ENCODE results near the gene STRN4.

Gene STRN4

DNA sequence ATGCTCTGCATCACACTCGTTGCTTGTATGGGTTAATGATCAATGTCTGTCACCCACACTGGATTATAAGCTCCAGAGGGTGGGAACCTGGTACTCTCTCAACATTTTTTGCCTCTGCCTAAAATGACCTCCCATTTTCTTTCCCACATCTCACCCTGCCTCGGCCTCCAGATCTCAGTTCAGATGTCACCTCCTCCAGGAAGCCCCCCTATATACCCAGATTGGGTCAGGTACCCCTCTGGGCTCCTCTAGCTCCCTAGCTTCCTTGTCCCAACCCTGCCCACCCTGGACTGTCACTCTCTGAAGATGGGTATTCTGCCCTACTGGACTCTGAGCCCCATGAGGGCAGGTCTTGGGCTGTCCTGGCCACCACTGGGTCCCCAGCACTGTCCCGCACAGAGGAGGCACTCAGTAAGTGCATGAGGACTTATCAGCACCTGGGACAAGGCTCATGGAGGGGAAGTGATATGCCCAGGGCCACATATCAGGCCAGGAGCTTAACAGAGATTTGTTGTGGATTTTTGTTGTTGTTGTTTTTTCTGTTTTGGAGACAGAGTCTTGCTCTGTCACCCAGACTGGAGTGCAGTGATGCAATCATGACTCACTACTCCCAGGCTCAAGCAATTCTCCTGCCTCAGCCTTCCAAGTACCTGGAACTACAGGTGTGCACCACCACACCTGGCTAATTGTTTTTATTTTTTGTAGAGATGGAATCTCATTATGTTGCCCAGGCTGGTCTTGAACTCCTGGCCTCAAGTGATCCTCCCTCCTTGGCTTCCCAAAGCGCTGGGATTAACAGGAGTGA, 53.1 kb downstream of the STRN4 start:
- TF ChIP-seq ZNF274 (IDR thresholded peaks at IDR 0.05; ENCODE audit: low read depth, low read length) (no peak), SUZ12 (IDR thresholded peaks at IDR 0.05; ENCODE audit: extremely low read depth, insufficient read depth, insufficient read length) (no peak), YY1 (IDR thresholded peaks at IDR 0.05; ENCODE audit: insufficient read depth, insufficient read length) (no peak)
- Histone ChIP-seq H3K9me3 (ENCODE audit: insufficient read depth, low read length) (no peaks in the 10 kb centered on the region), H3K9ac (ENCODE audit: insufficient read length, low read depth) (no peak overlapping the region), H3K4me1 (ENCODE audit: insufficient read depth, insufficient read length) (no peaks in the 10 kb centered on the region), H3K36me3 (ENCODE audit: insufficient read depth, insufficient read length, low read length) (peaks cover 72% of the 10 kb centered on the region), H3K27me3 (ENCODE audit: insufficient read depth, insufficient read length) (no peaks in the 10 kb centered on the region), H3K4me3 (ENCODE audit: insufficient read length, low read depth) (no peak overlapping the region)
- no peak for DNase-seq (ENCODE audit: low read depth, low spot score)

GRCh38 chr19:46691948-46692347, 54.3 kb downstream of the STRN4 start:
- DNase-seq (ENCODE audit: low read depth, low spot score): no peak
- no peak for TF ChIP-seq YY1 (IDR thresholded peaks at IDR 0.05; ENCODE audit: insufficient read depth, insufficient read length)
- TF ChIP-seq ZNF274 (IDR thresholded peaks at IDR 0.05; ENCODE audit: low read depth, low read length): no peak
- no peak for TF ChIP-seq SUZ12 (IDR thresholded peaks at IDR 0.05; ENCODE audit: extremely low read depth, insufficient read depth, insufficient read length)
- Histone ChIP-seq H3K27me3 (ENCODE audit: insufficient read depth, insufficient read length) (no peaks in the 10 kb centered on the region), H3K4me1 (ENCODE audit: insufficient read depth, insufficient read length) (no peaks in the 10 kb centered on the region), H3K4me3 (ENCODE audit: insufficient read length, low read depth) (no peak overlapping the region), H3K9ac (ENCODE audit: insufficient read length, low read depth) (no peak overlapping the region), H3K9me3 (ENCODE audit: insufficient read depth, low read length) (no peaks in the 10 kb centered on the region), H3K36me3 (ENCODE audit: insufficient read depth, insufficient read length, low read length) (peaks cover 82% of the 10 kb centered on the region)

- Histone ChIP-seq H3K36me3 (ENCODE audit: insufficient read depth, insufficient read length, low read length) (peaks cover 79% of the 10 kb centered on the region), H3K9ac (ENCODE audit: insufficient read length, low read depth) (no peak overlapping the region), H3K4me3 (ENCODE audit: insufficient read length, low read depth) (no peak overlapping the region), H3K4me1 (ENCODE audit: insufficient read depth, insufficient read length) (no peaks in the 10 kb centered on the region), H3K9me3 (ENCODE audit: insufficient read depth, low read length) (no peaks in the 10 kb centered on the region), H3K27me3 (ENCODE audit: insufficient read depth, insufficient read length) (no peaks in the 10 kb centered on the region)
- TF ChIP-seq ZNF274 (IDR thresholded peaks at IDR 0.05; ENCODE audit: low read depth, low read length): no peak
- no peak for TF ChIP-seq SUZ12 (IDR thresholded peaks at IDR 0.05; ENCODE audit: extremely low read depth, insufficient read depth, insufficient read length)
- TF ChIP-seq YY1 (IDR thresholded peaks at IDR 0.05; ENCODE audit: insufficient read depth, insufficient read length): no peak
- DNase-seq (ENCODE audit: low read depth, low spot score): no peak
Observed at GRCh38 chr19:46691104-46691503, 55.1 kb downstream of the STRN4 start.

DNA sequence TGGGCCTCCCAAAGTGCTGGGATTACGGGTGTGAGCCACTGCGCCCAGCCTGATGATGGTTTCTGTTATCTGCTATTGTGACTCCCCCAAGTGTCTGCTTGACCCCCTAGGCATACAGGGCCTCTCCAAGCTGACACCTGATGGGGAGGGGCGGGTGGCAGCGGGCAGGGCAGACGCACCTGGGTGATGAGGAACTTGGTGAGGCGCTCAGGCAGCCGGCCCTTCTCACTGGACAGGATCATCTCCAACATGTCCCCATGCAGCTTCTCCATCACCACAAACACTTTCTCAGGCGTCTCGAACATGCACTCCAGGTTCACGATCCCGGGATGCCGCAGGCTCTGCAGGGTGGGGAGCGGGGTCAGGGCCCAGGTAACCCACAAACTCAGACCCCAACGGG, 56.9 kb downstream of the STRN4 start:
- no peak for DNase-seq (ENCODE audit: low read depth, low spot score)
- no peak for TF ChIP-seq SUZ12 (IDR thresholded peaks at IDR 0.05; ENCODE audit: extremely low read depth, insufficient read depth, insufficient read length)
- no peak for TF ChIP-seq YY1 (IDR thresholded peaks at IDR 0.05; ENCODE audit: insufficient read depth, insufficient read length)
- TF ChIP-seq ZNF274 (IDR thresholded peaks at IDR 0.05; ENCODE audit: low read depth, low read length): no peak
- Histone ChIP-seq H3K9me3 (ENCODE audit: insufficient read depth, low read length) (no peaks in the 10 kb centered on the region), H3K4me1 (ENCODE audit: insufficient read depth, insufficient read length) (no peaks in the 10 kb centered on the region), H3K4me3 (ENCODE audit: insufficient read length, low read depth) (no peak overlapping the region), H3K36me3 (ENCODE audit: insufficient read depth, insufficient read length, low read length) (peaks cover 79% of the 10 kb centered on the region), H3K27me3 (ENCODE audit: insufficient read depth, insufficient read length) (no peaks in the 10 kb centered on the region), H3K9ac (ENCODE audit: insufficient read length, low read depth) (no peak overlapping the region)

GRCh38 chr19:46687438-46688145, 58.7 kb downstream of the STRN4 start:
- no peak for DNase-seq (ENCODE audit: low read depth, low spot score)
- Histone ChIP-seq H3K27me3 (ENCODE audit: insufficient read depth, insufficient read length) (no peaks in the 10 kb centered on the region), H3K4me1 (ENCODE audit: insufficient read depth, insufficient read length) (no peaks in the 10 kb centered on the region), H3K9me3 (ENCODE audit: insufficient read depth, low read length) (no peaks in the 10 kb centered on the region), H3K4me3 (ENCODE audit: insufficient read length, low read depth) (no peak overlapping the region), H3K9ac (ENCODE audit: insufficient read length, low read depth) (no peak overlapping the region), H3K36me3 (ENCODE audit: insufficient read depth, insufficient read length, low read length) (peaks cover 69% of the 10 kb centered on the region)
- TF ChIP-seq YY1 (IDR thresholded peaks at IDR 0.05; ENCODE audit: insufficient read depth, insufficient read length): no peak
- TF ChIP-seq ZNF274 (IDR thresholded peaks at IDR 0.05; ENCODE audit: low read depth, low read length): no peak
- no peak for TF ChIP-seq SUZ12 (IDR thresholded peaks at IDR 0.05; ENCODE audit: extremely low read depth, insufficient read depth, insufficient read length)

GRCh38 chr19:46685189-46685588, 61.1 kb downstream of the STRN4 start:
- H3K9ac ChIP-seq (ENCODE audit: insufficient read length, low read depth): no peak overlapping the region
- no peaks in the 10 kb centered on the region for H3K9me3 ChIP-seq (ENCODE audit: insufficient read depth, low read length)
- no peaks in the 10 kb centered on the region for H3K27me3 ChIP-seq (ENCODE audit: insufficient read depth, insufficient read length)
- TF ChIP-seq YY1 (IDR thresholded peaks at IDR 0.05; ENCODE audit: insufficient read depth, insufficient read length): no peak
- no peak for TF ChIP-seq SUZ12 (IDR thresholded peaks at IDR 0.05; ENCODE audit: extremely low read depth, insufficient read depth, insufficient read length)
- TF ChIP-seq ZNF274 (IDR thresholded peaks at IDR 0.05; ENCODE audit: low read depth, low read length): no peak
- peaks cover 55% of the 10 kb centered on the region for H3K36me3 ChIP-seq (ENCODE audit: insufficient read depth, insufficient read length, low read length)
- no peak for DNase-seq (ENCODE audit: low read depth, low spot score)
- H3K4me1 ChIP-seq (ENCODE audit: insufficient read depth, insufficient read length): no peaks in the 10 kb centered on the region
- H3K4me3 ChIP-seq (ENCODE audit: insufficient read length, low read depth): no peak overlapping the region

DNA sequence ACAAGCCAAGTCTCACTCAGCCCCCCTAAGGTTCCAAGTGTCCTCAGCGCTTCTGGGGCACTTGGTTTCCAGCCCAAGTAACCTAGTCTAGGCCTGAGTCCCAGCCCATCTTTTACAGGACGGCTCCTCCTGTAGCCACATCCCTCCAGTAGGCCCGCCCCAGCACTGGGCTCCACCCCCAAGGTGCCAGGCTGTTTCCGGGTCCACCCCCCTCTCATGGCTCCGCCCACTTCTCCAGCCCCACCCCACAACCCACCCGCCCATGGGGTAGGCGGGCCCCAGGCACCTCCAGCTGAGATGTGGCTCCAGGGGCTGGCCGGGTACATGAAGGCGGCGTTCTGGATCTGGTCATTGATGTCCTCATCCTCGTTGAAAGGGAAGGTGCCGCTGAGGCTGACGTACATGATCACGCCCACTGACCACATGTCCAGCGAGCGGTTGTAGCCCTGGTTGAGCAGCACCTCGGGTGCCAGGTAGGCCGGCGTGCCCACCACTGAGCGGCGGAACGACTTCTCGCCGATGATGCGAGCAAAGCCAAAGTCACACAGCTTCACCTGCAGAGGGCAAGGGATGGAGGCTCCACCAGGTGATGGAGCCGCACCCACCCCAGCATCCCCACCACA, 68.0 kb downstream of the STRN4 start:
- DNase-seq (ENCODE audit: low read depth, low spot score): no peak
- H3K9me3 ChIP-seq (ENCODE audit: insufficient read depth, low read length): no peaks in the 10 kb centered on the region
- H3K4me3 ChIP-seq (ENCODE audit: insufficient read length, low read depth): no peak overlapping the region
- no peak overlapping the region for H3K9ac ChIP-seq (ENCODE audit: insufficient read length, low read depth)
- no peak for TF ChIP-seq SUZ12 (IDR thresholded peaks at IDR 0.05; ENCODE audit: extremely low read depth, insufficient read depth, insufficient read length)
- TF ChIP-seq YY1 (IDR thresholded peaks at IDR 0.05; ENCODE audit: insufficient read depth, insufficient read length): no peak
- TF ChIP-seq ZNF274 (IDR thresholded peaks at IDR 0.05; ENCODE audit: low read depth, low read length): no peak
- H3K36me3 ChIP-seq (ENCODE audit: insufficient read depth, insufficient read length, low read length): peaks cover 65% of the 10 kb centered on the region
- peaks cover 3% of the 10 kb centered on the region for H3K4me1 ChIP-seq (ENCODE audit: insufficient read depth, insufficient read length)
- no peaks in the 10 kb centered on the region for H3K27me3 ChIP-seq (ENCODE audit: insufficient read depth, insufficient read length)
